Measurements from ENCODE around the gene CHDH.

CHDH gene

GRCh38 chr3:53856964-53857363 is 10.7 kb upstream of the CHDH start:
- no peak for FAIRE-seq
- DNase-seq (ENCODE audit: low spot score) = no peak

GRCh38 chr3:53850895-53851294 is 4.7 kb upstream of the CHDH start:
- DNase-seq (ENCODE audit: low spot score) (no peak), FAIRE-seq (no peak)

GRCh38 chr3:53849916-53850315 is 3.7 kb upstream of the CHDH start:
- no peak for FAIRE-seq
- DNase-seq (ENCODE audit: low spot score) = no peak

GRCh38 chr3:53846851-53847155 is 584 bp upstream of the CHDH start:
- FAIRE-seq = no peak

GRCh38 chr3:53845881-53846133 is 412 bp downstream of the CHDH start:
- DNase-seq (ENCODE audit: low spot score) = no peak
- FAIRE-seq = no peak

More at GRCh38 chr3:53846851-53847155, 584 bp upstream of the CHDH start:
- DNase-seq (ENCODE audit: low spot score) = no peak

GRCh38 chr3:53845103-53845880 is 927 bp downstream of the CHDH start:
- FAIRE-seq (no peak), DNase-seq (ENCODE audit: low spot score) (no peak)

GRCh38 chr3:53844262-53845102 is 1.7 kb downstream of the CHDH start:
- DNase-seq (ENCODE audit: low spot score) (no peak), FAIRE-seq (no peak)

GRCh38 chr3:53843195-53844177 is 2.7 kb downstream of the CHDH start:
- FAIRE-seq (no peak), DNase-seq (ENCODE audit: low spot score) (no peak)

GRCh38 chr3:53842436-53843194 is 3.6 kb downstream of the CHDH start:
- FAIRE-seq (no peak), DNase-seq (ENCODE audit: low spot score) (no peak)

GRCh38 chr3:53841296-53841695 is 4.9 kb downstream of the CHDH start:
- DNase-seq (ENCODE audit: low spot score) = no peak
- no peak for FAIRE-seq

DNA sequence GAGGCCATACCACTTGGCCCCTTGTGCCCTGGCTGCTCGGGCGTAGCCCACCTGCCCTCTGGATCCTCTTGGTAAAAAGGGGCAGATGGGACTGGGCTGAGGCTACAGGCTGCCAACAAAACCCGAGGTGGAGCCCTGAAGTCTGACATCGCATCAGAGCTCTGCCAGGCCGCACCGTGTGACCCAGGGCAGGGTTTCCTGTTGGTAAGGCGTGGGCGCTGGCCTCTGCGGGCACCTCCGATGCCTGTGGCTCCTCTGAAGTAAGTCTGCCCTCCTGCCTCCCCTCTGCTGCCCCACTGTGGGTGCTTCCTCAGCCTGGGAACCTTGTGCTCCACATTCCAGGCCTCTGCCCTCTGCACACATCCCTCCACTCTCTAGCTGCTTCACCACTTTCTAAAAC is 8.9 kb downstream of the CHDH start:
- no peak for FAIRE-seq

GRCh38 chr3:53836084-53836872 is 9.9 kb downstream of the CHDH start:
- DNase-seq (ENCODE audit: low spot score) (no peak), FAIRE-seq (no peak)

More for the DNA sequence above, 8.9 kb downstream of the CHDH start:
- no peak for DNase-seq (ENCODE audit: low spot score)

- DNase-seq (ENCODE audit: low spot score) = no peak
- no peak for FAIRE-seq
Measured at GRCh38 chr3:53835257-53835656, 11.0 kb downstream of the CHDH start.

DNA sequence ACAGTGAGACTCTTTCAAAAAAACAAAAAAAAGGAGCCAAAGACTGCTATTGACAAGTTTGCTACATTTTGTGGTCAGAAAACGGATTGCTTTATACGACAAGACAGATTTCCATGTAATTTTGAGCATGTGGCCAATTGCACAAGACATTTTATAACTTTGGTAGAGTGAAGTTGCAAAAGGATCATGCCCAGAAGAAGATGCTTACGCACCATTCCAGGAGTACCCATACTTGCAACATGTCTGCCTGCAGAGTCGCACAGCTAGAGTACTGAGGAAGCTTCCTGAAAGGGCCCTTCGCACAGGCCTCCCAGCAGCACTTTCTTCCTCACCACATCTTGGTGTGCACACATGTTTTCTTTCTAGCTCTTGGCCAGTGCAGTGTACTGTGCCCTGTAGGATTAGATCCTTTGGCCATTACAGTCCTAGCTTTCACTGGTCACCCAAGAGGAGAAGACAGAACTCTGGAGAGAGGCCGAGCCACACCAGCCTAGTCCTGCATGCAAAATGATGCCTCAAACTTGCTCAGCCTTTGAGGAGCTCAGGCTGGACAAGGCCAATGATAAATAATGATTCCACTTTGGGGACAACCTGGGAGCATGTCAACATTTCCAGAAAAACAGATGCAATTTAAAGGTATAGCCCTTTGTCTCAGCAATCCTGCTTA is 11.7 kb downstream of the CHDH start:
- DNase-seq (ENCODE audit: low spot score) (no peak), FAIRE-seq (no peak)

- DNase-seq (ENCODE audit: low spot score) (no peak), FAIRE-seq (no peak)
Measured at GRCh38 chr3:53833700-53834099, 12.5 kb downstream of the CHDH start.

DNA sequence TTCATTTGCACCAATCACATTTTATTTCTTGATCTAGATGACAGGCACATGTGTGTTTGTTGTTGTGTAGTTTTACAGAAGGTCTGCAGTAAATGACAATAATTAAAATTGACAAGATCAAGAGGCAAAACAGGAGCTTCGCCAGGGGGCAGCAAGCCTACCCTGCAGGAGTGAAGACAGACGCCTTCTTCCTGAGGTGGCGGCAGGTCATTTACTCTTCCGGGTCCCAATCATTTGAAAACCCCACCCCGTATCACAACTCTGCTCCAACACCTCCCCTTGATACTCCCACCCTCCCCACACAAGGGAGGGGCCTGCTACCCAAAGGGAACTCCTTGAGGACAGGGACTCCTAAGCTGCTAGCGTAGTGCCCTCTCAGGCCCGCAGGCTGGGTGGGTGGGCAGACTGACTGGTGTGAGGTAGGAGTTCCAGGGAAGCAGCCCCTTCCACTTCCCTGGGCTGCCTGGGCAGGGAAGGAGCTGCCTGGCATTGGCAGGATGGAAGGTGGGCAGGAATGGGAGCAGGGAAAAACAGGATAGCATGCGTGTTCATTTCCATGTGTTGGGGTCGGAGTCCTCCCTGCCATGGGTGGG is 13.1 kb downstream of the CHDH start:
- FAIRE-seq (no peak), DNase-seq (ENCODE audit: low spot score) (no peak)

DNA sequence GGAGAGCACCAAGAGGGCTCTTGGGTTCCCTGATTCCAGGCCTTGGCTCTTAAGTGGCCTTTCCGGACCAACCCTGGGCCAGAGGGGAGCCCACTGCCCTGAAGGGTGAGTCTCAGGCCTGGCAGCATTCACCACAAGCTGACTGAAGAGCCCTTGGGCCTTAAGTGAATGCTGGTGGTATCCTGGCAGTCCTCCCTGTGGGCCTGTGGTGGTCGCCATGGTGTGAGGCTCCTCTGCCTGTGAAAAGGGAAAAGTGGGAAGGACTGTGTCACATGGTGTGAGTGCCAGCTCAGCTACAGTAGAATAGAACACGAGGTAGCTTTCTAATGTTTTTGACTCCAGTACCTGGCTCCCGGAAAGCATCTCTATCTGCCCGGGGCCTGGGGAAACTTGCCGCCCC is 15.3 kb downstream of the CHDH start:
- no peak for DNase-seq (ENCODE audit: low spot score)
- no peak for FAIRE-seq

DNA sequence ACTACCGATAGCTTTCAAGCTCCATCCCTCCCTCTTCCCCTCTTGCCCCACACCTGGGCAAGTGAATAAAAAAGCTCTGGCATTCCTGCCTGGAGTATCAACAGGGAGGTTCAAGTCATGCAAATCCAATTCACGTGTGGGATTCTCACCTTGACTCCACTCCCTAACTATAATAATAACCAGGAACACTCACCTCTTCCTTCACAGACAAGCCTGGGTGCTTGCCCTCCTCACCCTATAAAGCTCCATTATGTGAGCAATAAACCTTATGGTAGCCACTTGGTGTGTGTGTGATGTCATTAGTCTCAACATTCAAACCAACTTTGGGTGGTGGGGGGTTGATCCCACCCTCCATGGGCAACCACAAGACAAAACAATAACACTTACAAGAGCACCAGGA is 16.6 kb downstream of the CHDH start:
- no peak for DNase-seq (ENCODE audit: low spot score)
- no peak for FAIRE-seq

- DNase-seq (ENCODE audit: low spot score) = no peak
- FAIRE-seq = no peak
Measured at GRCh38 chr3:53828581-53828980, 17.6 kb downstream of the CHDH start.
